Cardiac muscle cell (in vitro differentiated cells and primary cell): ENCODE data around the gene ARMH2. TPM values are rescaled to one million over a fixed set of nuclear protein-coding genes. Genes with fewer than 3 reads are reported as not detected.

ENCODE experiments used
- DNase-seq, 2 donors: peaks; one replicate each; pipeline versions ENCODE4 v3.0.0 to v3.0.0-alpha.2; 2010 to 2017; ENCODE audit warnings: low read depth in 1 of 2, low spot score in 1 of 2
- H3K27ac ChIP-seq: fragments of 200-600 bp; sonication (generic); 2 replicates; pipeline ENCODE4 v1.5.1; 2016
- H3K27me3 ChIP-seq: fragments of 200-600 bp; sonication (generic); 2 replicates; pipeline ENCODE4 v1.6.0; 2016; ENCODE audit warnings: control low read depth
- H3K36me3 ChIP-seq: fragments of 200-600 bp; sonication (generic); 2 replicates; pipeline ENCODE4 v1.5.1; 2016; ENCODE audit warnings: control low read depth
- H3K4me1 ChIP-seq: fragments of 200-600 bp; sonication (generic); 2 replicates; pipeline ENCODE4 v1.8.1; 2017; ENCODE audit warnings: low read depth, mild to moderate bottlenecking, mixed run types
- H3K4me3 ChIP-seq: fragments of 200-600 bp; sonication (generic); 2 replicates; pipeline ENCODE4 v1.5.1; 2016; ENCODE audit warnings: mild to moderate bottlenecking
- H3K9me3 ChIP-seq: fragments of 200-600 bp; sonication (generic); 2 replicates; pipeline ENCODE4 v1.5.1; 2017; ENCODE audit warnings: low read depth, mild to moderate bottlenecking, control low read depth
- polyA plus RNA-seq: library from polyadenylated mRNA; unstranded; fragments of >200 nt; fragmentation: Nextera tagmentation; extraction: Ambion mirVana; gene quantifications from 2 replicates; pipeline ENCODE4 v1.2.1, GENCODE V29; 2016
- total RNA-seq: library from RNA; depleted of rRNA; stranded (reverse); fragments of >200 nt; gene quantifications from 2 replicates; pipeline ENCODE4 v1.2.3, GENCODE V29; 2016
- TF ChIP-seq, protein P1 (sequence below): IDR thresholded peaks from 2 replicates; pipeline ENCODE4 v1.5.1; 2012; ENCODE audit warnings: low read depth, mild to moderate bottlenecking, low read length

ARMH2 gene
- total and polyA plus RNA-seq, 2 experiments from 2014 or later, result not detected

DNA sequence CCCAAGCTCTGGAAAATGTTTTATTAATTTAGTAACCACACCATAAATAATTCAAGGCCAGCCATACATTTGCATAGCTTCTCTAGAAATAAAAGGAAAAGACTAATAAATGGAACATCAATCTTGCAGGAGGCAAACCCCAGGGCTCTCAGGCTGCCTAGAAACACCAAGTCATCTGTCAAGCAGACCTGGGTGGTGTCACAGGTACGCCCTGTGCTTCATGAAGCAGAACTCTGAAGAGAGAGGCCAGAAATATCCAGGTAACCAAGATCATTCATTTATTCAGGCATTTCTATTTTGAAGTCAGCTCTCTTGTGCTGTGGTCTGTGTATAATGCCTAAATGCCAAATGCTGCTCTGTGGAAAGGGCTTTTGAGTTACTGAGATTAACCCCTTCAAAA lies 45.3 kb upstream of the ARMH2 start:
- H3K4me1 ChIP-seq, result no peaks in the 10 kb centered on the region
- H3K36me3 ChIP-seq, result no peaks in the 10 kb centered on the region
- H3K4me3 ChIP-seq, result no peak overlapping the region
- H3K27ac ChIP-seq, result no peak overlapping the region
- no peak for DNase-seq
- TF ChIP-seq, protein P1, sequence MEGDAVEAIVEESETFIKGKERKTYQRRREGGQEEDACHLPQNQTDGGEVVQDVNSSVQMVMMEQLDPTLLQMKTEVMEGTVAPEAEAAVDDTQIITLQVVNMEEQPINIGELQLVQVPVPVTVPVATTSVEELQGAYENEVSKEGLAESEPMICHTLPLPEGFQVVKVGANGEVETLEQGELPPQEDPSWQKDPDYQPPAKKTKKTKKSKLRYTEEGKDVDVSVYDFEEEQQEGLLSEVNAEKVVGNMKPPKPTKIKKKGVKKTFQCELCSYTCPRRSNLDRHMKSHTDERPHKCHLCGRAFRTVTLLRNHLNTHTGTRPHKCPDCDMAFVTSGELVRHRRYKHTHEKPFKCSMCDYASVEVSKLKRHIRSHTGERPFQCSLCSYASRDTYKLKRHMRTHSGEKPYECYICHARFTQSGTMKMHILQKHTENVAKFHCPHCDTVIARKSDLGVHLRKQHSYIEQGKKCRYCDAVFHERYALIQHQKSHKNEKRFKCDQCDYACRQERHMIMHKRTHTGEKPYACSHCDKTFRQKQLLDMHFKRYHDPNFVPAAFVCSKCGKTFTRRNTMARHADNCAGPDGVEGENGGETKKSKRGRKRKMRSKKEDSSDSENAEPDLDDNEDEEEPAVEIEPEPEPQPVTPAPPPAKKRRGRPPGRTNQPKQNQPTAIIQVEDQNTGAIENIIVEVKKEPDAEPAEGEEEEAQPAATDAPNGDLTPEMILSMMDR, result no peak
- no peaks in the 10 kb centered on the region for H3K9me3 ChIP-seq
- no peaks in the 10 kb centered on the region for H3K27me3 ChIP-seq

DNA sequence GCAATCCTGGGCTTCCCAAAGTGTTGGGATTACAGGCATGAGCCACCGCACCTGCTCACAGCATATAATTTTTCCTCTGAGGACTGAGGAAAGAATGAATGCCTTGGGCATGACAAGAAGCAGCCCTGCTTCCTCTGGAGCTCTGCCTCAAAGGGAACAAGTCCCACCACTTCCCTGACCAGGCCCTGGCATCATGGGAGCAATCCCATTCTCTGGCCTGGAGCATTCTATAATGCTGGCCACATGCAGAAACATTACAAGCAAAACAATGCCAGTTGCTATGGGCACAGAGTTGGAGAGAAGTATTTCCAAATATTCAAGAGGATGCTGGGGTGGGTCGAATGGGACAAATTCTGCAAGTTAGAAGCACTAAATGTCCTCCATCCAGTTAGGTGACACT lies 41.5 kb upstream of the ARMH2 start:
- Histone ChIP-seq H3K4me1 (no peaks in the 10 kb centered on the region), H3K27ac (no peak overlapping the region), H3K27me3 (no peaks in the 10 kb centered on the region), H3K36me3 (no peaks in the 10 kb centered on the region), H3K9me3 (no peaks in the 10 kb centered on the region), H3K4me3 (no peak overlapping the region)
- TF ChIP-seq, protein P1, result no peak
- DNase-seq, result no peak

DNA sequence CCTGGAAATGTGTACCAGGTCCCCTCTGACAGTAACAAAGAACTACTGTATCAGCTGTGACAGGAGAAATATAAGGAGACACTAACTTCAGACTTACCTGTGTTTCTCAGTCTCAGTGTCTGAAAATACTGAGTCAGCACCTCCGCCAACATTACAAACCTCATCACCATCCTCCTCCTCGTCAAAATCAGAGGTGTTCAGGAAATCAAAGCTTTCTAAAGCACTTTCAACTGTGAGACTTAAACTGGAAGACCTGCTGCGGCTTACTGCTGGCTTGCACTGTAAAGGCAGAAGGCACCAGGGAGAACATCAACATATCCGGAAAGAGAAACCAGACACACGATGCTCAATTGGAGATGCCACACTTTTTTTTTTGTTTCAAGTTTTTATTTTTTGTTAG lies 40.3 kb upstream of the ARMH2 start:
- H3K36me3 ChIP-seq, result no peaks in the 10 kb centered on the region
- TF ChIP-seq, protein P1, result no peak
- H3K9me3 ChIP-seq, result no peaks in the 10 kb centered on the region
- H3K27me3 ChIP-seq, result no peaks in the 10 kb centered on the region
- no peaks in the 10 kb centered on the region for H3K4me1 ChIP-seq
- H3K4me3 ChIP-seq, result no peak overlapping the region
- DNase-seq, result no peak
- H3K27ac ChIP-seq, result no peak overlapping the region

DNA sequence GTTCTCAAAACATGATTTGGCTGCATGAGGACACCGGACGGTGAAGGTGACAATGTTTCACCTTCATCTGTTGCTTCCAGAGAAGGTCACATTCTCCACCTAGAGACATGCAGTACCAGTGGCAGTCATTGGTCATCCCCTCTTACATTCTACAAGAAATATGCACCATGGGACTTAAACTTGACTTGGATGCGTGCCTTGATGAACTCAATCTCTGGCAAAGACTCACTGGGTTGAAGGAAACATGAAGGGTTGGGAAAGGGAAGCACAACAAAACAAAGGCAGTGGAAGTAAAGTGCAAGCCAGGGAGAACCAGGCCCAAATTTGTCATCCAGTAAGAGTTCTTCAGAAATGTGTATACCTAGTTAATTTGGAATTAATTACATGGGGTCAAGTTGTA lies 39.4 kb upstream of the ARMH2 start:
- Histone ChIP-seq H3K36me3 (no peaks in the 10 kb centered on the region), H3K4me1 (no peaks in the 10 kb centered on the region), H3K9me3 (no peaks in the 10 kb centered on the region), H3K27ac (no peak overlapping the region), H3K4me3 (no peak overlapping the region), H3K27me3 (no peaks in the 10 kb centered on the region)
- no peak for DNase-seq
- TF ChIP-seq, protein P1, result no peak

DNA sequence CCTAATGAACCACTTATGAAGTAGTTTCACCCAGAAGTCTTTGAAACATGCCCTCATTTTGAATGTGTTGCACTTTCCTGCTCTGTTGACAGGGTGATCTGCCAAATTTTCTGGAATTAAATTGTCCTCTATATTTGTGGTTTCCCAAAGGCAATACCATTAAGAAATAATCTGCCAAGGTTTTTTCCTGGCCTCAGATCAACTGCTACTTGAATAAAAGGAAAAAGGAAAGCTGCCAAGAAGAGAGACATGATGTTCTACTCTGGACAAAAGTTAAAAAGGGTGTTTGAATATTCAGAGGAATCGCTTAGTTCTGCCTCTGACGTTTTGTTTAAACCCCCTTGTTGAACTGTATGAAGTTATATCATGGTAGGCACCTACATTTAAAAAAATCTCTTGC lies 37.4 kb upstream of the ARMH2 start:
- Histone ChIP-seq H3K4me1 (no peaks in the 10 kb centered on the region), H3K9me3 (no peaks in the 10 kb centered on the region), H3K4me3 (no peak overlapping the region), H3K27ac (no peak overlapping the region), H3K27me3 (no peaks in the 10 kb centered on the region), H3K36me3 (no peaks in the 10 kb centered on the region)
- DNase-seq, result peak in 1 of 2 donors; percentile 22
- TF ChIP-seq, protein P1, result no peak
